IMR-90 (cell line): ENCODE data around the gene DNAJC7. TPM values are rescaled to one million over a fixed set of nuclear protein-coding genes. Genes with fewer than 3 reads are reported as not detected.
A peak's percentile ranks its signal among the peaks of the same experiment; 100 is the strongest.

ENCODE experiments used
- ATAC-seq: fragments of 200-7000 bp; cut with Tn5 transposase; 2 replicates; pipeline ENCODE4 v1.9.1; 2020; ENCODE audit warnings: low read depth, mild to moderate bottlenecking, moderate library complexity
- BruUV-seq: library from RNA; stranded (reverse); fragments of 400-500 nt; replicated peaks from 2 replicates; lab custom pipeline; 2021; lab: Mats Ljungman, UMichigan
- CTCF ChIA-PET: fragments of 300-600 bp; formaldehyde crosslinking; extraction: SDS; loops from one replicate; lab custom pipeline; 2021; ENCODE audit warnings: antibody characterized with exemption; lab: Yijun Ruan, JAX
- POLR2A ChIA-PET: fragments of 300-600 bp; sonication (Branson Sonifier 250); formaldehyde crosslinking; loops from one replicate; lab custom pipeline; 2022; ENCODE audit warnings: antibody characterized with exemption; ENCODE audit not compliant: unreplicated experiment; lab: Charles Lee
- DNase-seq: peaks from one replicate; pipeline ENCODE4 v3.0.0; 2013
- H2AFZ ChIP-seq: replicated peaks from 2 replicates; pipeline ENCODE3; 2013; ENCODE audit warnings: low read length, mild to moderate bottlenecking; ENCODE audit not compliant: poor library complexity
- H2AK5ac ChIP-seq: 2 replicates; pipeline ENCODE4 v1.6.1; 2013; ENCODE audit warnings: low read depth, low read length, inconsistent platforms
- H2AK9ac ChIP-seq: replicated peaks from 2 replicates; pipeline ENCODE3; 2013; ENCODE audit warnings: mild to moderate bottlenecking, low read depth, low read length, moderate library complexity; ENCODE audit not compliant: poor library complexity
- H2BK120ac ChIP-seq: 2 replicates; pipeline ENCODE4 v1.6.1; 2013; ENCODE audit warnings: low read depth, low read length, inconsistent platforms
- H2BK15ac ChIP-seq: 3 replicates; pipeline ENCODE4 v1.6.1; 2013; ENCODE audit warnings: low read depth, low read length, inconsistent platforms
- H2BK20ac ChIP-seq: 2 replicates; pipeline ENCODE4 v1.6.1; 2013; ENCODE audit warnings: low read depth, mild to moderate bottlenecking, inconsistent platforms, low read length, moderate library complexity
- H2BK5ac ChIP-seq: 2 replicates; pipeline ENCODE4 v1.6.1; 2013; ENCODE audit warnings: mild to moderate bottlenecking, low read depth, low read length, inconsistent platforms; ENCODE audit not compliant: poor library complexity, severe bottlenecking
- H3K14ac ChIP-seq: replicated peaks from 2 replicates; pipeline ENCODE4 v1.6.1; 2013; ENCODE audit warnings: low read depth, low read length, inconsistent platforms
- H3K18ac ChIP-seq: 2 replicates; pipeline ENCODE4 v1.6.1; 2013; ENCODE audit warnings: low read depth, low read length, control low read depth
- H3K23ac ChIP-seq: 2 replicates; pipeline ENCODE4 v1.6.1; 2013; ENCODE audit warnings: low read depth, low read length, inconsistent platforms
- H3K27ac ChIP-seq: 2 replicates; pipeline ENCODE4 v1.5.1; 2013; ENCODE audit warnings: mild to moderate bottlenecking, control low read depth, low read length; ENCODE audit not compliant: insufficient read depth
- H3K27me3 ChIP-seq: 2 replicates; pipeline ENCODE4 v1.6.1; 2013; ENCODE audit warnings: low read length; ENCODE audit not compliant: control insufficient read depth, insufficient read depth
- H3K36me3 ChIP-seq: 2 replicates; pipeline ENCODE4 v1.6.1; 2013; ENCODE audit warnings: low read length, mixed read lengths; ENCODE audit not compliant: control insufficient read depth, insufficient read depth
- H3K4ac ChIP-seq: 2 replicates; pipeline ENCODE4 v1.6.1; 2013; ENCODE audit warnings: low read depth, low read length, inconsistent platforms
- H3K4me1 ChIP-seq: 2 replicates; pipeline ENCODE4 v1.6.1; 2013; ENCODE audit warnings: low read length, mixed read lengths; ENCODE audit not compliant: control insufficient read depth, insufficient read depth
- H3K4me2 ChIP-seq: 2 replicates; pipeline ENCODE4 v1.6.1; 2013; ENCODE audit warnings: low read depth, mild to moderate bottlenecking, control low read depth, low read length, moderate library complexity
- H3K4me3 ChIP-seq: 2 replicates; pipeline ENCODE4 v1.5.1; 2013; ENCODE audit warnings: low read depth, mild to moderate bottlenecking, control low read depth, low read length, moderate library complexity; ENCODE audit not compliant: insufficient read depth
- H3K56ac ChIP-seq: 2 replicates; pipeline ENCODE4 v1.6.1; 2013; ENCODE audit warnings: low read length, inconsistent platforms; ENCODE audit not compliant: insufficient read depth; ENCODE audit errors: extremely low read depth
- H3K79me1 ChIP-seq, 2 experiments: 2 replicates each; pipeline ENCODE4 v1.6.1; 2013; ENCODE audit warnings: low read length in 2 of 2, inconsistent platforms in 1 of 2, low read depth in 1 of 2
- H3K9ac ChIP-seq: 2 replicates; pipeline ENCODE4 v1.6.1; 2013; ENCODE audit warnings: low read depth, low read length, control low read depth
- H3K9me1 ChIP-seq: 2 replicates; pipeline ENCODE4 v1.6.1; 2013; ENCODE audit warnings: low read length, inconsistent platforms; ENCODE audit not compliant: insufficient read depth
- H3K9me3 ChIP-seq: 2 replicates; pipeline ENCODE4 v1.6.1; 2013; ENCODE audit warnings: low read length; ENCODE audit not compliant: control insufficient read depth, insufficient read depth
- H4K20me1 ChIP-seq: 2 replicates; pipeline ENCODE4 v1.6.1; 2013; ENCODE audit warnings: low read length, inconsistent platforms; ENCODE audit not compliant: insufficient read depth
- H4K5ac ChIP-seq: 2 replicates; pipeline ENCODE4 v1.6.1; 2013; ENCODE audit warnings: mild to moderate bottlenecking, low read depth, low read length, control low read depth
- H4K8ac ChIP-seq, 2 experiments: 2 replicates each; pipeline ENCODE4 v1.6.1; 2013; ENCODE audit warnings: low read depth in 2 of 2, low read length in 2 of 2, control low read depth in 1 of 2, inconsistent platforms in 1 of 2
- H4K91ac ChIP-seq: 2 replicates; pipeline ENCODE4 v1.6.1; 2013; ENCODE audit warnings: low read depth, low read length, inconsistent platforms; ENCODE audit not compliant: insufficient read depth
- CEBPB ChIP-seq: IDR thresholded peaks from 2 replicates; pipeline ENCODE4 v1.6.1; 2012; ENCODE audit warnings: low read depth, low read length, improper control_type of control experiment
- FOS ChIP-seq: fragments of 150-350 bp; IDR thresholded peaks from 2 replicates; pipeline ENCODE4 v1.6.1; 2016; ENCODE audit warnings: low read depth, low read length
- RCOR1 ChIP-seq: IDR thresholded peaks from 2 replicates; pipeline ENCODE4 v1.6.1; 2012; ENCODE audit warnings: mild to moderate bottlenecking, low read length, improper control_type of control experiment; ENCODE audit not compliant: insufficient replicate concordance
- WGBS, 2 experiments: methylation state at CpG; one replicate each; pipeline versions ENCODE4 v1.1.5 to v1.1.7; 2013; ENCODE audit warnings: missing lambda C conversion rate in 2 of 2; ENCODE audit not compliant: insufficient read length in 1 of 2; ENCODE audit errors: extremely low coverage in 2 of 2; 5-methylcytosine and 5-hydroxymethylcytosine counted together
- dilution Hi-C: fragments of 300-500 bp; cut with HindIII; formaldehyde crosslinking; loops from one replicate; pipeline ENCODE4 v1.14.3; 2018; ENCODE audit warnings: low sequenced_read_pairs; ENCODE audit not compliant: unreplicated experiment
- in situ Hi-C: fragments of 300-500 bp; cut with MboI; formaldehyde crosslinking; loops from 3 replicates; pipeline ENCODE4 v1.14.3; 2019; ENCODE audit warnings: low sequenced_read_pairs, inconsistent platforms, mixed read lengths
- intact Hi-C: fragments of 100-400 bp; cut with micrococcal nuclease; formaldehyde crosslinking; loops from 2 replicates; pipeline ENCODE4 v1.10.0; 2022
- polyA plus RNA-seq, 3 experiments: library from polyadenylated mRNA; depleted of rRNA; stranded (reverse); fragments of >200 nt; gene quantifications; 2 replicates each; pipeline ENCODE4 v1.2.3, GENCODE V29; 2012; ENCODE audit warnings: low replicate concordance in 1 of 3
- total RNA-seq: library from RNA; depleted of rRNA; stranded (reverse); fragments of >200 nt; gene quantifications from 2 replicates; pipeline ENCODE4 v1.2.3, GENCODE V29; 2012
- TF ChIP-seq, protein P1 (sequence below): conservative IDR thresholded peaks from 2 replicates; pipeline ENCODE4 v1.5.1; 2012; ENCODE audit warnings: mild to moderate bottlenecking, low read depth, low read length, improper control_type of control experiment
- TF ChIP-seq, protein P2 (sequence below): fragments of 150-350 bp; IDR thresholded peaks from 2 replicates; pipeline ENCODE4 v1.6.1; 2016; ENCODE audit warnings: low read depth, mild to moderate bottlenecking, low read length, moderate library complexity, borderline replicate concordance

The DNAJC7 gene
- total and polyA plus RNA-seq, 2 of the 4 experiments (the other 2 are of a cell fraction), result 49.3 to 71.7 TPM

DNA sequence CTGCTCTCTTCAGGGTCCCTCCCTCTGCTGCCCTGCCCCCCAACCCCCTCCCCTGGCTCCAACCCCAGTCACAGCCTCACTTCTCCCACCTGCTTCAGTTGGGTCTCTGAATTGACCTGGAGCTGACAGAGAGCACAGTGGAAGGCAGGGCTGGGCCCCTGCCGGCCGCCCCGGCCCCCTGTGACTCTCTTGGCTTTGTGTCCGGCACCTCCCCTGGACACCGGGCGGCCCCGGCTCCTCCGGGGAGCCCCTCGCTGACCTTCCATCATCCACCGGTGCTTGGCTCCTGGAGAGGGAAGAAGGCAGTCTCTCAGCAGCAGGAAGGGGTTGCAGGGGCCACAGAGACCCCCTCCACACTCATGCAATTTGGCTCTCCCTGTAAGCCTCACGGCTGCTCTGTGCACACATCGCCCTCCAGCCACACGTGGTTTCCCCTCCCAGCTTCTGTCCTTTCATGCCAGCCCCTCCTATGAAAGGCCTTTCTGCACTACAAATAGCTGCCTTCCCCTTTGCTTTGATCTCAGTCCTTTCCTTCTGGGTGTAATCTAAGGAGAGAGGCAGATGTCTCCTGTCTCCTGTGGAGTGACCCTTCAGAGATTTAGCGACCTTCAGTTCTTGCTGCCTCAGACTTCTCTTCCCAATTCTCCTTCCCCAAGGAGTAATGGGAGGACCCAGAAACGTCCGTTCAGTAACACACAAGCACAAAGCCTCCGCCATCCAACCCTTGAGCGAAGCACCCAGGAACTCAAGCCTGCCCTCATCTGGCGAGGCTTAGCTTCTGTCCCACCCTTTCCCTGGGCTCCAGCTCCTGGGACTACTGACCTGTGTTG lies 10.9 kb upstream of the DNAJC7 start:
- BruUV-seq, result no TSS peak
- H3K79me1 ChIP-seq, result peaks cover 0 to 15% of the 10 kb centered on the region in 2 experiments; a peak in 1 of 4 replicates
- H3K4me1 ChIP-seq, result peaks cover 7% of the 10 kb centered on the region
- ChIA-PET POLR2A (interaction anchor here (0.6 kb wide), 1 partner anchor 31 kb away, joined by 3 read pairs; no protein-coding TSS in a partner anchor), CTCF (interaction anchor here (0.7 kb wide), 1 partner anchor 8 kb away, joined by 3 read pairs; the partner anchor contains the start of gene NKIRAS2)
- no peak overlapping the region for H3K9ac ChIP-seq
- in situ Hi-C loops, result loop anchor here (5.0 kb wide), 1 partner anchor 84 kb away; the partner anchor contains the start of gene DHX58
- no peak overlapping the region for H2AK5ac ChIP-seq
- H2AFZ ChIP-seq, result peak overlapping the region; percentile 25
- no peak overlapping the region for H3K4me3 ChIP-seq
- H3K4ac ChIP-seq, result no peak overlapping the region
- no peak for ATAC-seq
- H3K9me1 ChIP-seq, result peaks cover 6% of the 10 kb centered on the region; the same call in 1 of the 2 replicates
- H4K8ac ChIP-seq, result no peak overlapping the region
- H4K20me1 ChIP-seq, result peaks cover 12% of the 10 kb centered on the region; the same call in 1 of the 2 replicates
- H3K9me3 ChIP-seq, result no peaks in the 10 kb centered on the region
- intact Hi-C loops, result loop anchor here (5.0 kb wide), 1 partner anchor 374 kb away; no protein-coding TSS in a partner anchor
- H2AK9ac ChIP-seq, result no peak overlapping the region
- no peak overlapping the region for H3K23ac ChIP-seq
- peaks cover 12% of the 10 kb centered on the region for H3K36me3 ChIP-seq
- TF ChIP-seq RCOR1 (no peak), CEBPB (no peak), FOS (no peak)
- TF ChIP-seq, protein P1, sequence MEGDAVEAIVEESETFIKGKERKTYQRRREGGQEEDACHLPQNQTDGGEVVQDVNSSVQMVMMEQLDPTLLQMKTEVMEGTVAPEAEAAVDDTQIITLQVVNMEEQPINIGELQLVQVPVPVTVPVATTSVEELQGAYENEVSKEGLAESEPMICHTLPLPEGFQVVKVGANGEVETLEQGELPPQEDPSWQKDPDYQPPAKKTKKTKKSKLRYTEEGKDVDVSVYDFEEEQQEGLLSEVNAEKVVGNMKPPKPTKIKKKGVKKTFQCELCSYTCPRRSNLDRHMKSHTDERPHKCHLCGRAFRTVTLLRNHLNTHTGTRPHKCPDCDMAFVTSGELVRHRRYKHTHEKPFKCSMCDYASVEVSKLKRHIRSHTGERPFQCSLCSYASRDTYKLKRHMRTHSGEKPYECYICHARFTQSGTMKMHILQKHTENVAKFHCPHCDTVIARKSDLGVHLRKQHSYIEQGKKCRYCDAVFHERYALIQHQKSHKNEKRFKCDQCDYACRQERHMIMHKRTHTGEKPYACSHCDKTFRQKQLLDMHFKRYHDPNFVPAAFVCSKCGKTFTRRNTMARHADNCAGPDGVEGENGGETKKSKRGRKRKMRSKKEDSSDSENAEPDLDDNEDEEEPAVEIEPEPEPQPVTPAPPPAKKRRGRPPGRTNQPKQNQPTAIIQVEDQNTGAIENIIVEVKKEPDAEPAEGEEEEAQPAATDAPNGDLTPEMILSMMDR, result 0 out of 2 replicates have a peak, but pooled peaks have one; percentile 4
- TF ChIP-seq, protein P2, sequence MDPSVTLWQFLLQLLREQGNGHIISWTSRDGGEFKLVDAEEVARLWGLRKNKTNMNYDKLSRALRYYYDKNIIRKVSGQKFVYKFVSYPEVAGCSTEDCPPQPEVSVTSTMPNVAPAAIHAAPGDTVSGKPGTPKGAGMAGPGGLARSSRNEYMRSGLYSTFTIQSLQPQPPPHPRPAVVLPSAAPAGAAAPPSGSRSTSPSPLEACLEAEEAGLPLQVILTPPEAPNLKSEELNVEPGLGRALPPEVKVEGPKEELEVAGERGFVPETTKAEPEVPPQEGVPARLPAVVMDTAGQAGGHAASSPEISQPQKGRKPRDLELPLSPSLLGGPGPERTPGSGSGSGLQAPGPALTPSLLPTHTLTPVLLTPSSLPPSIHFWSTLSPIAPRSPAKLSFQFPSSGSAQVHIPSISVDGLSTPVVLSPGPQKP, result no peak
- no peak overlapping the region for H3K14ac ChIP-seq
- H2BK20ac ChIP-seq, result no peak overlapping the region
- 60% methylated on average over 2 of the region's 19 CpGs; no CpG with 5 or more reads in 1 of the 2 experiments for WGBS, 2 experiments
- DNase-seq, result no peak
- H3K27me3 ChIP-seq, result peaks cover 16% of the 10 kb centered on the region
- H3K4me2 ChIP-seq, result no peak overlapping the region
- H3K56ac ChIP-seq, result no peak overlapping the region
- no peak overlapping the region for H4K91ac ChIP-seq
- no peak overlapping the region for H2BK120ac ChIP-seq
- dilution Hi-C loops, result no loop called here
- no peak overlapping the region for H2BK15ac ChIP-seq
- H2BK5ac ChIP-seq, result no peak overlapping the region
- H3K27ac ChIP-seq, result no peak overlapping the region
- H4K5ac ChIP-seq, result no peak overlapping the region
- H3K18ac ChIP-seq, result no peak overlapping the region
